Liver (tissue), 3 donors: ENCODE results near the gene PSMG3.

Experiments used
- CTCF ChIP-seq: fragments of 150-350 bp; IDR thresholded peaks from 2 replicates; pipeline ENCODE4 v1.5.1; 2017; ENCODE audit warnings: improper control_type of control experiment, low read depth, low read length; ENCODE audit not compliant: missing input control
- GABPA ChIP-seq, 2 donors: IDR thresholded peaks in 1 of 2; conservative IDR thresholded peaks in 1 of 2; 2 replicates each; pipeline ENCODE4 v1.6.1; 2016; ENCODE audit warnings: antibody characterized with exemption in 2 of 2, mild to moderate bottlenecking in 1 of 2, moderate library complexity in 1 of 2
- JUND ChIP-seq, 2 donors: IDR thresholded peaks; 2 replicates each; pipeline ENCODE4 v1.6.1; 2016; ENCODE audit warnings: antibody characterized with exemption in 2 of 2
- MAX ChIP-seq: IDR thresholded peaks from 2 replicates; pipeline ENCODE4 v1.6.1; 2016; ENCODE audit warnings: antibody characterized with exemption
- SP1 ChIP-seq: IDR thresholded peaks from 2 replicates; pipeline ENCODE4 v1.6.1; 2018; ENCODE audit warnings: antibody characterized with exemption, mild to moderate bottlenecking
- TAF1 ChIP-seq: conservative IDR thresholded peaks from 2 replicates; pipeline ENCODE4 v1.6.1; 2016; ENCODE audit warnings: antibody characterized with exemption, mild to moderate bottlenecking
- TF ChIP-seq, protein P1 (sequence below): IDR thresholded peaks from 2 replicates; pipeline ENCODE4 v1.6.1; 2016; ENCODE audit warnings: antibody characterized with exemption, mild to moderate bottlenecking
- TF ChIP-seq, protein P2 (sequence below): IDR thresholded peaks from 2 replicates; pipeline ENCODE4 v1.6.1; 2016; ENCODE audit warnings: antibody characterized with exemption
- donor health status: healthy.
- donor health status: healthy.

DNA sequence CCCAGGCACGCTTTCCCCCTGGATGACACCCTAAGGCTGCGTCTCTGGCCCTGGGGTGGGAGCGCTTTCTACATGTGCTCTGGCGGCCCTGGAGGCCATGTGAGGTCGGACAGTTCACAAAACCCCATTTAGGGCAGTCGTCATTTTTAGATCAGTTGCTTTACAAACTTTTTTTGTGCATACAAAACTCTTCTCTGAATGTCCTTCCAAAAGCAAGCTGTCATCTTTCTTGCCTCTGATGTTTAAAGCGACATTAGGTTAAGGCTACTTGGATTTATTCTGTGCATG is 33.4 kb downstream of the PSMG3 start:
- TF ChIP-seq CTCF (no peak), MAX (no peak), TAF1 (no peak), GABPA (IDR thresholded peaks at IDR 0.05 in 1 of 2, conservative IDR thresholded peaks at IDR 0.05 in 1 of 2) (no peak), SP1 (no peak), JUND (IDR thresholded peaks at IDR 0.05) (no peak)
- TF ChIP-seq, protein P1, sequence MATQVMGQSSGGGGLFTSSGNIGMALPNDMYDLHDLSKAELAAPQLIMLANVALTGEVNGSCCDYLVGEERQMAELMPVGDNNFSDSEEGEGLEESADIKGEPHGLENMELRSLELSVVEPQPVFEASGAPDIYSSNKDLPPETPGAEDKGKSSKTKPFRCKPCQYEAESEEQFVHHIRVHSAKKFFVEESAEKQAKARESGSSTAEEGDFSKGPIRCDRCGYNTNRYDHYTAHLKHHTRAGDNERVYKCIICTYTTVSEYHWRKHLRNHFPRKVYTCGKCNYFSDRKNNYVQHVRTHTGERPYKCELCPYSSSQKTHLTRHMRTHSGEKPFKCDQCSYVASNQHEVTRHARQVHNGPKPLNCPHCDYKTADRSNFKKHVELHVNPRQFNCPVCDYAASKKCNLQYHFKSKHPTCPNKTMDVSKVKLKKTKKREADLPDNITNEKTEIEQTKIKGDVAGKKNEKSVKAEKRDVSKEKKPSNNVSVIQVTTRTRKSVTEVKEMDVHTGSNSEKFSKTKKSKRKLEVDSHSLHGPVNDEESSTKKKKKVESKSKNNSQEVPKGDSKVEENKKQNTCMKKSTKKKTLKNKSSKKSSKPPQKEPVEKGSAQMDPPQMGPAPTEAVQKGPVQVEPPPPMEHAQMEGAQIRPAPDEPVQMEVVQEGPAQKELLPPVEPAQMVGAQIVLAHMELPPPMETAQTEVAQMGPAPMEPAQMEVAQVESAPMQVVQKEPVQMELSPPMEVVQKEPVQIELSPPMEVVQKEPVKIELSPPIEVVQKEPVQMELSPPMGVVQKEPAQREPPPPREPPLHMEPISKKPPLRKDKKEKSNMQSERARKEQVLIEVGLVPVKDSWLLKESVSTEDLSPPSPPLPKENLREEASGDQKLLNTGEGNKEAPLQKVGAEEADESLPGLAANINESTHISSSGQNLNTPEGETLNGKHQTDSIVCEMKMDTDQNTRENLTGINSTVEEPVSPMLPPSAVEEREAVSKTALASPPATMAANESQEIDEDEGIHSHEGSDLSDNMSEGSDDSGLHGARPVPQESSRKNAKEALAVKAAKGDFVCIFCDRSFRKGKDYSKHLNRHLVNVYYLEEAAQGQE = no peak
- TF ChIP-seq, protein P2, sequence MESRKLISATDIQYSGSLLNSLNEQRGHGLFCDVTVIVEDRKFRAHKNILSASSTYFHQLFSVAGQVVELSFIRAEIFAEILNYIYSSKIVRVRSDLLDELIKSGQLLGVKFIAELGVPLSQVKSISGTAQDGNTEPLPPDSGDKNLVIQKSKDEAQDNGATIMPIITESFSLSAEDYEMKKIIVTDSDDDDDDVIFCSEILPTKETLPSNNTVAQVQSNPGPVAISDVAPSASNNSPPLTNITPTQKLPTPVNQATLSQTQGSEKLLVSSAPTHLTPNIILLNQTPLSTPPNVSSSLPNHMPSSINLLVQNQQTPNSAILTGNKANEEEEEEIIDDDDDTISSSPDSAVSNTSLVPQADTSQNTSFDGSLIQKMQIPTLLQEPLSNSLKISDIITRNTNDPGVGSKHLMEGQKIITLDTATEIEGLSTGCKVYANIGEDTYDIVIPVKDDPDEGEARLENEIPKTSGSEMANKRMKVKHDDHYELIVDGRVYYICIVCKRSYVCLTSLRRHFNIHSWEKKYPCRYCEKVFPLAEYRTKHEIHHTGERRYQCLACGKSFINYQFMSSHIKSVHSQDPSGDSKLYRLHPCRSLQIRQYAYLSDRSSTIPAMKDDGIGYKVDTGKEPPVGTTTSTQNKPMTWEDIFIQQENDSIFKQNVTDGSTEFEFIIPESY = no peak
